Body of pancreas (tissue), 4 donors: ENCODE data around the gene PLPP4.

Source experiments
- CTCF ChIP-seq, 7 experiments: fragments of 450-650 bp in 4 of 7; fragments of 200-600 bp in 3 of 7; sonication (generic) in 3 of 7; IDR thresholded peaks; one replicate each; pipeline ENCODE4 v1.5.1; 2016 to 2019; ENCODE audit warnings: antibody characterized with exemption in 7 of 7
- POLR2A ChIP-seq, 3 donors: fragments of 450-650 bp; IDR thresholded peaks; one replicate each; pipeline ENCODE4 v1.6.1; 2016; ENCODE audit warnings: antibody characterized with exemption in 3 of 3, mild to moderate bottlenecking in 2 of 3

GRCh38 chr10:120614680-120615079 is 157.7 kb downstream of the PLPP4 start:
- TF ChIP-seq CTCF (IDR thresholded peaks at IDR 0.05) (no peak), POLR2A (IDR thresholded peaks at IDR 0.05) (no peak)
